Stomach (tissue), 9 donors: ENCODE results near the gene MS4A5. TPM values are rescaled to one million over a fixed set of nuclear protein-coding genes. Genes with fewer than 3 reads are reported as not detected.

Source experiments
- DNase-seq, 2 donors: peaks; one replicate each; pipeline versions ENCODE4 v3.0.0 to v3.0.0-alpha.2; 2013 to 2019
- H3K27ac ChIP-seq, 5 donors: fragments of 200-600 bp in 4 of 5; sonication (generic) in 4 of 5; one replicate each; pipeline ENCODE4 v1.5.1; 2013 to 2019; ENCODE audit warnings: mild to moderate bottlenecking in 1 of 5, moderate library complexity in 1 of 5
- H3K27me3 ChIP-seq, 3 donors: fragments of 200-600 bp; sonication (generic); one replicate each; pipeline ENCODE4 v1.5.1; 2017 to 2019; ENCODE audit warnings: mixed run types in 1 of 3
- H3K36me3 ChIP-seq, 4 donors: fragments of 200-600 bp; sonication (generic); 1 replicate in 3 of 4; 2 replicates in 1 of 4; pipeline ENCODE4 v1.5.1; 2016 to 2019
- H3K4me1 ChIP-seq, 4 donors: fragments of 200-600 bp; sonication (generic); one replicate each; pipeline ENCODE4 v1.5.1; 2016 to 2019
- H3K4me3 ChIP-seq, 4 donors: fragments of 200-600 bp; sonication (generic) in 3 of 4; one replicate each; pipeline ENCODE4 v1.5.1; 2016 to 2019; ENCODE audit warnings: mild to moderate bottlenecking in 1 of 4
- H3K9me3 ChIP-seq, 4 donors: fragments of 200-600 bp; sonication (generic); one replicate each; pipeline ENCODE4 v1.5.1; 2016 to 2019
- CTCF ChIP-seq, 7 experiments: fragments of 450-650 bp in 4 of 7; fragments of 200-600 bp in 3 of 7; sonication (generic) in 3 of 7; IDR thresholded peaks; one replicate each; pipeline ENCODE4 v1.5.1; 2016 to 2019; ENCODE audit warnings: antibody characterized with exemption in 7 of 7, control low read depth in 2 of 7, mild to moderate bottlenecking in 1 of 7
- EP300 ChIP-seq: sonication (generic); formaldehyde crosslinking; IDR thresholded peaks from one replicate; pipeline ENCODE4 v1.6.1; 2017; ENCODE audit warnings: antibody characterized with exemption
- POLR2A ChIP-seq, 4 donors: fragments of 450-650 bp; IDR thresholded peaks; one replicate each; pipeline ENCODE4 v1.6.1; 2016; ENCODE audit warnings: antibody characterized with exemption in 4 of 4, control low read depth in 2 of 4, mild to moderate bottlenecking in 1 of 4, moderate library complexity in 1 of 4
- POLR2AphosphoS5 ChIP-seq, 3 donors: sonication (generic); formaldehyde crosslinking; IDR thresholded peaks; one replicate each; pipeline ENCODE4 v1.6.1; 2016; ENCODE audit warnings: antibody characterized with exemption in 3 of 3
- WGBS, 5 donors: extraction: QIAGEN DNeasy Blood & Tissue Kit in 3 of 5; methylation state at CpG; one replicate each; pipeline versions ENCODE4 v1.1.5 to v1.1.7; 2013 to 2018; 5-methylcytosine and 5-hydroxymethylcytosine counted together
- intact Hi-C: fragments of 100-400 bp; cut with DNase I; formaldehyde crosslinking; loops from one replicate; pipeline ENCODE4 v1.15.1; 2023; ENCODE audit warnings: low total_unique reads
- polyA plus RNA-seq, 3 donors: library from polyadenylated mRNA; stranded (reverse); fragments of 200-250 nt; gene quantifications; one replicate each; pipeline ENCODE4 v1.2.3, GENCODE V29; 2013
- total RNA-seq, 5 donors: library from RNA; depleted of rRNA; stranded (reverse); fragments of >200 nt; gene quantifications; one replicate each; pipeline versions ENCODE4 v1.1.0 to v1.2.3, GENCODE V29; 2014 to 2016
- donor health status: healthy with polysubstance abuse.
- donor health status: Bipolar disorder and iron deficiency.
- donor health status: healthy.

Gene MS4A5
- total and polyA plus RNA-seq, 8 donors = not detected

DNA sequence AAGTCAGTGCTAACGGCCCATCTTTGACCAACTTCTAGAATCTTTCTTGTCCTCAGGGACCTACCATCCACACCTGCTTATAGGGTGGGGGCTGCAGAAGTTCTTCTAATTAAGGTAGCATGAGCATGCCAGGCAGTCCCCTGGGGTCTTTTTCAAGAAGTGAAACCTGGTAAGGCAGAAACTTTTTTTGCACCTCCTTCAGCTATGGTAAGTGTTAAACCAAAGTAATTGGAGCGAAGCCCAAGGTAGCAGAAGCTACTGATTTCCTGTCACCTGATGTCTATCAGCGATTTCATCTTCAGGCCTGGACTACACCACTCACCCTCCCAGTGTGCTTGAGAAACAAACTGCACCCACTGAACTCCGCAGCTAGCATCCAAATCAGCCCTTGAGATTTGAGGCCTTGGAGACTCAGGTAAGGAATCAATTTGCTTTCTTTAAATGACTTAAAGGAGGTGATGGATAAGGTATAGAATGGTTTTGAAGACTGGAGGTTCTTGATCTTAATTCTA is 26.2 kb downstream of the MS4A5 start, which contains the start of gene MS4A1:
TSS of gene MS4A1 (plus strand) at position 317 of the 512 bp plus-strand sequence. CDS start 6,528 bp downstream, outside the sequence.
- Histone ChIP-seq H3K27me3 (no peaks in the 10 kb centered on the region), H3K4me3 (no peak within 1 kb of the TSS), H3K4me1 (no peaks in the 10 kb centered on the region), H3K36me3 (no peaks in the 10 kb centered on the region), H3K9me3 (no peaks in the 10 kb centered on the region), H3K27ac (no peak within 1 kb of the TSS)
- WGBS, 5 donors = 57 to 72% (median 66%) methylated on average over 4 of the region's 4 CpGs
- no peak for TF ChIP-seq POLR2AphosphoS5 (IDR thresholded peaks at IDR 0.05)
- TF ChIP-seq CTCF (IDR thresholded peaks at IDR 0.05) = no peak
- no peak for TF ChIP-seq POLR2A (IDR thresholded peaks at IDR 0.05)
- TF ChIP-seq EP300 = no peak
- intact Hi-C loops = no loop called here
- peak in 1 of 2 donors; percentile 18 for DNase-seq

GRCh38 chr11:60457576-60457975 is 28.2 kb downstream of the MS4A5 start:
- Histone ChIP-seq H3K36me3 (no peaks in the 10 kb centered on the region), H3K27ac (no peak overlapping the region), H3K9me3 (no peaks in the 10 kb centered on the region), H3K4me1 (no peaks in the 10 kb centered on the region), H3K27me3 (no peaks in the 10 kb centered on the region), H3K4me3 (no peak overlapping the region)
- TF ChIP-seq POLR2A (IDR thresholded peaks at IDR 0.05) (no peak), CTCF (IDR thresholded peaks at IDR 0.05) (no peak), EP300 (no peak)
- no peak for DNase-seq
- intact Hi-C loops = no loop called here
- WGBS, 5 donors = 76 to 81% (median 77%) methylated on average over 3 of the region's 3 CpGs

- Histone ChIP-seq H3K27me3 (no peaks in the 10 kb centered on the region), H3K4me1 (no peaks in the 10 kb centered on the region), H3K9me3 (no peaks in the 10 kb centered on the region), H3K4me3 (no peak overlapping the region), H3K27ac (no peak overlapping the region), H3K36me3 (no peaks in the 10 kb centered on the region)
- no peak for TF ChIP-seq POLR2AphosphoS5 (IDR thresholded peaks at IDR 0.05)
- TF ChIP-seq POLR2A (IDR thresholded peaks at IDR 0.05) = no peak
- no peak for TF ChIP-seq CTCF (IDR thresholded peaks at IDR 0.05)
- TF ChIP-seq EP300 = no peak
- DNase-seq = no peak
- intact Hi-C loops = no loop called here
- WGBS, 5 donors = 90 to 100% (median 91%) methylated on average over 1 of the region's 1 CpG
Observed at GRCh38 chr11:60459345-60459744, 30.0 kb downstream of the MS4A5 start.

GRCh38 chr11:60468829-60469228 is 39.5 kb downstream of the MS4A5 start:
- WGBS, 5 donors = 61 to 71% (median 64%) methylated on average over 2 of the region's 2 CpGs
- no peak for DNase-seq
- no peaks in the 10 kb centered on the region for H3K4me1 ChIP-seq
- TF ChIP-seq POLR2A (IDR thresholded peaks at IDR 0.05) (no peak), EP300 (no peak), CTCF (IDR thresholded peaks at IDR 0.05) (no peak), POLR2AphosphoS5 (IDR thresholded peaks at IDR 0.05) (no peak)
- no peaks in the 10 kb centered on the region for H3K36me3 ChIP-seq
- H3K27ac ChIP-seq = no peak overlapping the region
- H3K4me3 ChIP-seq = no peak overlapping the region
- intact Hi-C loops = no loop called here
- H3K9me3 ChIP-seq = no peaks in the 10 kb centered on the region
- H3K27me3 ChIP-seq = no peaks in the 10 kb centered on the region
